Measurements from ENCODE around the gene STX12. TPM values are rescaled to one million over a fixed set of nuclear protein-coding genes. Genes with fewer than 3 reads are reported as not detected.
"Not testable (repeated sequence)": the region's sequence is repeated elsewhere in the genome, so short reads cannot be mapped to it uniquely, and the experiment has no call there.

STX12 gene
- total RNA-seq, 1 donor from 2014 or later = 115 TPM

- not testable (repeated sequence) for DNase-seq
Observed at GRCh38 chr1:27776276-27776675, 3.3 kb downstream of the STX12 start.

- DNase-seq = no peak
Observed at GRCh38 chr1:27778056-27778455, 5.0 kb downstream of the STX12 start.

GRCh38 chr1:27779122-27779521, 6.1 kb downstream of the STX12 start:
- DNase-seq = no peak

- DNase-seq = no peak
Observed at GRCh38 chr1:27782950-27783349, 9.9 kb downstream of the STX12 start.

GRCh38 chr1:27784700-27785099, 11.7 kb downstream of the STX12 start:
- no peak for DNase-seq

- DNase-seq = peak; percentile 46
Observed at GRCh38 chr1:27785781-27786455, 12.9 kb downstream of the STX12 start.

- peak; percentile 59 for DNase-seq
Observed at GRCh38 chr1:27787895-27788294, 14.9 kb downstream of the STX12 start.

- DNase-seq = peak; percentile 98
Observed at GRCh38 chr1:27789540-27790041, 16.6 kb downstream of the STX12 start.

GRCh38 chr1:27790270-27790669, 17.3 kb downstream of the STX12 start:
- DNase-seq = not testable (repeated sequence)

- DNase-seq = no peak
Observed at GRCh38 chr1:27795601-27796000, 22.6 kb downstream of the STX12 start.

GRCh38 chr1:27804791-27805190, 31.8 kb downstream of the STX12 start:
- DNase-seq = no peak

- DNase-seq = no peak
Observed at GRCh38 chr1:27806758-27807157, 33.7 kb downstream of the STX12 start.

GRCh38 chr1:27807385-27807784, 34.4 kb downstream of the STX12 start:
- DNase-seq = no peak

- DNase-seq = not testable (repeated sequence)
Observed at GRCh38 chr1:27808131-27808530, 35.1 kb downstream of the STX12 start.

GRCh38 chr1:27809883-27810282, 36.9 kb downstream of the STX12 start:
- no peak for DNase-seq

GRCh38 chr1:27811741-27812500, 38.9 kb downstream of the STX12 start:
- DNase-seq = no peak

- no peak for DNase-seq
Observed at GRCh38 chr1:27816921-27817630, 44.1 kb downstream of the STX12 start.

- no peak for DNase-seq
Observed at GRCh38 chr1:27821761-27822315, 48.8 kb downstream of the STX12 start.

- no peak for DNase-seq
Observed at GRCh38 chr1:27823784-27824183, 50.8 kb downstream of the STX12 start.

- DNase-seq = no peak
Observed at GRCh38 chr1:27824411-27824810, 51.4 kb downstream of the STX12 start.

GRCh38 chr1:27829339-27829960, 56.4 kb downstream of the STX12 start:
- not testable (repeated sequence) for DNase-seq

GRCh38 chr1:27830621-27831440, 57.8 kb downstream of the STX12 start, which contains the start of gene PPP1R8:
Gene PPP1R8, plus strand, starts transcription at chr1:27830782. Its CDS starts 54 bp downstream, at chr1:27830836.
- peak; percentile 97 for DNase-seq

Measured in dermis blood vessel endothelial cell (primary cell).